DMS 273 (cell line): ENCODE measurements around the gene SNTB2.

Source experiments
- DNase-seq: peaks from one replicate; lab custom pipeline; 2025; ENCODE audit not compliant: unreplicated experiment; lab: John Stamatoyannopoulos, UW

The SNTB2 gene

DNA sequence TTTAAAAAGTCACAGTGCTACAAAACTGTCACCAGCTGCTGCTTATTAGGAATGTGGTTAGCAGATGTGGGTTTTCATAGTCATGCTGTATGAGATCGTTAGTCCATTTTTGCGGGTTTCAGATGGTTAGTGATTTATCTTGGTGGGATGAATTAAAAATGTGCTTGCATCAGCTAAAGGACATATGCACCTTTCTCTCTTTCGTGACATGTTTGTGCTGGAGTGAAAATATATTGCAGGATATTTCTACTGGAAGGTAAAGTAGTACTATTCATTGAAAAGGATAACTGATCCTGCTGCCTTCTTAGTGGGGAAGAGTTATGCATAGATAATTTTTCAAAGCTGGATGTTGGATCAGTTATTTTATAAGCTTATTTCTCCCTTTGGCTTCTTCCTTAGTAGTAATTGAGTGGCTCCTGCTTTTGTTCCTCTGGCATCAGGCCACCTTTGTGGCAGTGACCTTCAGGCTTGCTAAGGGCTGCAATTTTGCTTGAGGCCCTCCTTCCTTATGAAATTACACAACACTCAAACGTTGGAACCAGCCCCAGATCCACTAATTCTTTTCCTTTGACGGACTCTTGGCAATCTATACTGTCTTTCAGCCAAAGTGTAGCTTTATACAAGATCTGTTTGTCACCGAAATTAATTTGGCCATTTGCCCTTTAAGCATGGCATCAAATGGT lies 7.5 kb upstream of the SNTB2 start:
- DNase-seq, result peak; percentile 72

DNA sequence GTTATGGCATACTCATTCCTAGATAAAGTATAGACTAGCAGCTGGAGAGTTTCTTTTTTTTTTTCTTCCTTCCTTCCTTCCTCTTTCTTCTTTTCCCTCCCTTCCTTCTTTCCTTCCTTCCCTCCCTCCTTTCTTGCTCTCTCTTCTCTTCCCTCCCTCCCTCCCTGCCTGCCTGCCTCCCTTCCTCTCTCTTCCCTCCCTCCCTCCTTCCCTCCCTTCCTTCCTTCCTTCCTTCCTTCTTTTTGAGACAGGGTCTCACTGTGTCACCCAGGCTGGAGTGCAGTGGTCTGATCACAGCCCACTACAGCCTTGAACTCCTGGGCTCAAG lies 7.0 kb upstream of the SNTB2 start:
- DNase-seq, result no peak

DNA sequence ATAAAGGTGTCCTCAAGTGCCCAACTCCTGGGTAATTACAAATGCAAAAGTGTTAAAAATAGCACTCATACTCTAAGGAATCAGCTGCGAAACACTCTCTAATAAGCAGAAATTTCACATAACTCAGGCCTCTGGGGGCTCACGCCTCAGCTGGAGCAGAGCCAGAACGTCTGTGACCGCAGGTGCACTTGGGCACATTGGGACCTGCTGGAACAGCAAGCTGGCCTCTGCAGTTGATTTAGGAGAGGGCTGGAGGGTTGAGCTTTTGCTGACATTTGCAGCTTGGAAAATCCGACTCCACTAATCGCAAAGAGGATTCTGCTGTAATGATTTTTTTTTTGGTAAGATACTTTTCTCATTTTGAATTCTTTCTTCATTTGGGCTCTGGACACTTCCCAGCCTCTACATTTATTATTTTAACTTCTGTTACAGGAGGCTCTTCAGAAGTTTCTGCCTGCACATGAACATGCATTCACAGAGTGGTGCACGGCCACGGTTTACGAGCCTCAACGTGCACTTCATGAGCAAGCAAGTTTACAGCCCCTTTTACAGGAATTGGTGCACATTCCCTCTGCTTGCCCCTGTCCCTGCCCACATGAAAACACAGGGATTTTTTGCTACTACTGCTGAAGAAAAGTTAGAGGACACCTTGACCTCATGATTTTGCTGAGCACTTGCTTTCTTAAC lies 4.1 kb upstream of the SNTB2 start:
- DNase-seq, result peak; percentile 75

DNA sequence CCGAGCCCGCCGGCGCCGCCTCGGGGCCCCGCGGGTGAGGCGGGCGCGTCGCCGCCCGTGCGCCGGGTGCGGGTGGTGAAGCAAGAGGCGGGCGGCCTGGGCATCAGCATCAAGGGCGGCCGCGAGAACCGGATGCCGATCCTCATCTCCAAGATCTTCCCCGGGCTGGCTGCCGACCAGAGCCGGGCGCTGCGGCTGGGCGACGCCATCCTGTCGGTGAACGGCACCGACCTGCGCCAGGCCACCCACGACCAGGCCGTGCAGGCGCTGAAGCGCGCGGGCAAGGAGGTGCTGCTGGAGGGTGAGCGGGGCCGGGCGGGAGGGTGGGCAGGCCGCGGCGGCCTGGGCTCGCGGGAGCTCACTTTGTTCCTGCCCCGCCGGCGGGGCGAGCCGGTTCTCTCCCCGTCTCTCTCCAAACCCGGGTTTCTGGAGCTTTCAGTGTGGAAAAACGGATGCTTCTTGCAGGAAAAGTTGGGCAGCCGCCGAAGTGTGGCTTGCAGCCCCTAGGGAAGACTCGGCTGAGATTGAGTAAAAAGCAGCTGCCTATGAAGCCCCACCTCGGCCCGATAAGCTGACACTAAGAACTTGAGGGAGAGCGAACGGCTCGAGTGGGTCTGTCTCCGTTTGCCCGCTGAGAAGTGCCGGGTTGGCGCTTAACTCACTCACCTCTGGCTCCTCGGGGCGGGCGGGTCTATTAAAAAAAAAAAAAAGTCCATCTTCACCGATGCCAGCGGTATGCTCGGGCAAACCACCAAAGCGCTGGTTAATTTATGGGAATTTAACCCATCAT lies 677 bp downstream of the SNTB2 start:
- peak; percentile 82 for DNase-seq

DNA sequence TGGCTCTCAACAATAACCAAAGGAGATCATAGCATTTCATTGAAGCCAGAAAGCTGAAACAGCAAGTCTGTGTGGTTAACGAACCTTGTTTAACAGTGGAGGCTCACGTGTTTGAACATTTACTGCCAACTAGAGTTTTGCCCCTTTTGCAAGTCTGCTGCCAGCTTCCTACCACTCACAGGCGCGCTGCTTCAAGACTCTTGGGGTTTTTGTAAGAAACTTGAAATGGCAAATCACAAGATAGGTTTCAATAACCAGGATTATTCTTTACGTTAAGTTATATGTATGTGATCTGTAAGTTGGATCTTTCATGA lies 1.2 kb downstream of the SNTB2 start:
- DNase-seq, result peak; percentile 80

DNA sequence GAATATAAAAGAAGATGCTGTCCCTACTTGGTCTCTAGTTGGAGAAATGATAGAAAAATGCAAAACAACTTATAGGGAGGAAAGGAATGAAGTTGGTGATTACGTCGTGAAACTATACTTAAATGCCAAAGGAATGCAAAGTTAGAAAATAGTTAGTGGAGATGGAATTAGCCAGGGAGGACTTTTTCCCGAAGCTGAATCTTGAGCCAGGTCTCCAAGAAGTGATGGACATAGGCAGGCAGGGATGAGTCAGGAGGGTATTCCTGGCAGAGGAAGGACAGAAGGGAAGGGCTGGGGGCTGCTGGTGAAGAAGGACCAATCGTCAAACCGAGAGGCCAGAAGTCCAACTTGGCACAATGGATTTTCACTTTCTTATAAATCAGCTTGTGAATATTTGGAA lies 1.8 kb downstream of the SNTB2 start:
- peak; percentile 30 for DNase-seq

DNA sequence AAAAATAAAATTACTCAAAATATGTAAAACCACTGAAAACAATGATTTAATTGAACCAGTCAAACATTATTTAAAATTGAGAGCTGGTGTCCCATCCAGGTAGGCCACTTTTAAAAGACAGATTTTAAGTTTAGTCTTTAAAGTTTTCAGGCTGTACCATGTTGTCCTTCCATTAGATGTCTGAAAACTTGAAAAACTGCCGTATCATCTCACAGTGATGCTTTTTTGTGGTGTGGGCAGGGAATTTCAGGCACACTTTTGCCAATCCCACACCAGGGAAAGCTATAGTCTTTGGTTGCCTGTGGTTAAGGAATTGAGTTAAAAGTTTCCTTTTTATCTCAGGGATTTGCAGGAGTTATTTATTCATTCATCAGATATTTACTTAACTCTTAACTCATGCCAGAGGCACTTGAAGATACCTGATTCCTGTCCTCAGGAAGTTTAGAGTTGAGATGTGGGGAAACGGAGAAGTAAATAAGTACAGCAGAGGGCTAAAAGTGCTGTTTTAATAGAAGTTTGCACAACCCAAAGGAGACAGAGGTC lies 3.2 kb downstream of the SNTB2 start:
- DNase-seq, result no peak

DNA sequence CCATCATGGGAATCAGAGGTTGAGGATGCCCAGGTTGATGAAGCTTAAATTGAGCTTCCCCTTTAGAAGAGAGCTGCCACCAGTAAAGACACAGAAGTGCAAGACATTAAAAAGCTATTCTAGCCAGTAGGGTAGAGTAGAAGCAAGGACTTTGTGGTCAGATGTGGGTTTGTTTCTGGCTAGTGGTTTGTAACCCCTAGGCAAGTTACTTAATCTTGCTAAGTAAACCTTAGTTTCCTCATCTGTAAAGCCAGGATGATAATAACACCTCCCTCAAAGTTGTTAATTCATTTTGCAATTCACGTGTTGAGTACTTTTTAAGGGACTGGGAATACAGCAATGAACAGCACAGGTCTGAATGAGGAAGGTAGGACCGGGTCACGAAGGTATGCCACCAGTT lies 3.6 kb downstream of the SNTB2 start:
- no peak for DNase-seq

DNA sequence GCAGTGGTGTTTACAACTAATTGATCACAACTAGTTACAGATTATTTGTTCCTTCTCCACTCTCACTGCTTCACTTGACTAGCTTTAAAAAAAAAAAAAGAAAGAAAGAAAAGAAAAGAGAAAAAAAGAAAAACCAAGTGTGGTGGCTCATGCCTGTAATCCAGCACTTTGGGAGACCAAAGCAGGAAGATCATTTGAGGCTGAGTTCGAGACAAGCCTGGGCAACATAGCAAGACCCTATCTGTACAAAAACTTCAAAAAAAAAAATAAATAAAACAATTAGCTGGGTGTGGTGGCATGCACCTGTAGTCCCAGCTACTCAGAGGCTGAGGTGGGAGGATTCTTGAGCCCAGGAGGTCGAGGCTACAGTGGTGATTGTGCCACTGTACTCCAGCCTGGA lies 4.2 kb downstream of the SNTB2 start:
- DNase-seq, result no peak

DNA sequence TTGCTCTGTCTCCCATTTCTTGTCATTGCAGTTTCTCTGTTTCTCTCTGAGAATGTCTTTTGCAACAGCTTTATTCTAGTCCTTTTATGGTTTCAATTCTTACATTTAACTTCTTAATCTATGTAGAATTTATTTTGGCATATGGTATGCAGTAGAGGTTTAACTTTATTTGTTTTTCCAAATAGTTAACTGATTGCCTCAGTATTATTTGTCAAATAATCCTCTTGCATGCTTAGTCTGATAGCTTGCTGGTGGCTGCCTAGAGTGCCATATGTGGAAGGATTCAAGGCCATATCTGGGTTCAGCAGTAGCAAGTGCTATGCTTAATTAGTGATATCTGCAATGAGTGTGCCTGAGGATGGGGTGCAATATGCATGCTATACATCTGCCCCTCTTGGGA lies 6.9 kb downstream of the SNTB2 start:
- peak; percentile 16 for DNase-seq

DNA sequence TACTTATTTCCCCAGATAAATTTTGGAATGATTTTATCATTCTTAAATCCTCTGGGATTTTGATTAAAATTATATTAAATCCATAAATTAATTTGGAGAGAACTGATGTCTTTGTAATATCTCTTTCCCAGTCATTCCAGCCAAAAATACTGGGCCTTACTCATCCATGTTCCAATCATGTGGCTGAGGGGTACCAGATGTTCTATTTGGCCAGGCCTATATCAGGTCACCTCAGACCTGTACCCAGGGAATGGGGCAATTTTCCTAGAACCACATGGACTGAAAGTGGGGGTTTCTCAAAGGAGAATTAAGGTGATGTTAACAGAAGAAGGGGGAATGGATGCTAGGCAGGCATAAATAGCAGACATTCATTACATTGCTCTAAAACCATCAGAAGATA lies 7.5 kb downstream of the SNTB2 start:
- peak; percentile 38 for DNase-seq

DNA sequence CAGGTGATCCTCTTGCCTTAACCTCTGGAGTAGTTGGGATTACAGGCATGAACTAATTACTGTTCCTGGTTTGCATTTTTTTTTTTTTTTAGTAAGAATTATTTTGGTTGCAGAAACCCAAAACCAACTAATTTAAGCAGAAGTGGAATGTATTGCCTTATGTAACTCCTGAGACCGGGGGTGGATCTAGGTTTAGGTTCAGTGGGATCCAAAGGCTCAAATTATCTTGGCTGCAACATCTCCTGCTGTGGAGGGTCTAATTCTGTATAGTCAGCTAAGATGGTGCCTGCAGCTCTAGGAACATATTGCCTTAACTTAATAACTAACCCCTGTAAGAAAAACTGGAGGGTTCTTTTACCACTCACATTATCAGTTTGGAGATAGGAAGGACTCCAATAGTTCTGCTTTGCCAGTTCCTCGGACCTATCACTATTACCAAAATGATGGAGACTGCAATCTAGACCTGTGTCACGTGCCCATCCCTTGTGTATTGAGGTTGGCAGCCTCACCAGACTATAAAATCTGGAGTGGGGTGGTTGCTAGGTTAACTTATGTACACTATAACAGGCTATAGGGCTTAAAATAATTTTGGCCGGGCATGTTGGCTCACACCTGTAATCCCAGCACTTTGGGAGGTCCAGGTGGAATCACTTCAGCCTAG lies 8.5 kb downstream of the SNTB2 start:
- peak; percentile 30 for DNase-seq

DNA sequence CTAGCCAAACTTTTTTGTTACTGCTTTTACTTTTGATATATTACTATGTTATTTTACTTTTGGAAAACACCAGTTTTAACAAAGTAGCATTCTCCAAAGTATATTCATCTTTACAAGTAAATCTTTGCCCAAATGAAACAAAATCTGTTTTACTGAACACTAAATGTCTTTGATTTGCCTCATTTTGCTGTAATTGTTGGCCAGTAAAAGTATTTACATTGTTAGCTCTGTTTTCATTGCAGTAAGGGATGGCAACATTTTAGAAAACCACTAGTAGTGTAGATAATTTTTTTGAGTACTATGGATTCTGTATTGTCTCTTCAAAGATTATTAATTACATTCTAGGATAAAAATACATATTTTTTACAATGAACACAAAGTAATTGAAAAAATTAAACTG lies 10.6 kb downstream of the SNTB2 start:
- no peak for DNase-seq

DNA sequence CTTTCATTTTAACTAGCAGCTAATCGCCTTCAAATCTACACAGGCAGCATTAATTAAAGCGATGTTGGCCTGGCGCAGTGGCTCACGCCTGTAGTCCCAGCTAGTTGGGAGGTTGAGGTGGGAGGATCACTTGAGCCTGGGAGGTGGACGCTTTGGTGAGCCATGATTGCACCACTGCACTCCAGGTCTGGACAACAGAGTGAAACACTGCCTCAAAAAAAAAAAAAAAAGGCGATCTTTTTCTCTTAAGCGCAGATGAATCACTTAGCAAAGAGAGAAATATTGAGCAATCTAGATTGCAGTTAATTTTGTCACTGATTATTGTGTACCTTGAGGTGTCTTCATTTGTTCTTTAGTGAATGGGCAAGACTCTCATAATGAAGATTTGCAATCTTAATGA lies 12.4 kb downstream of the SNTB2 start:
- no peak for DNase-seq

DNA sequence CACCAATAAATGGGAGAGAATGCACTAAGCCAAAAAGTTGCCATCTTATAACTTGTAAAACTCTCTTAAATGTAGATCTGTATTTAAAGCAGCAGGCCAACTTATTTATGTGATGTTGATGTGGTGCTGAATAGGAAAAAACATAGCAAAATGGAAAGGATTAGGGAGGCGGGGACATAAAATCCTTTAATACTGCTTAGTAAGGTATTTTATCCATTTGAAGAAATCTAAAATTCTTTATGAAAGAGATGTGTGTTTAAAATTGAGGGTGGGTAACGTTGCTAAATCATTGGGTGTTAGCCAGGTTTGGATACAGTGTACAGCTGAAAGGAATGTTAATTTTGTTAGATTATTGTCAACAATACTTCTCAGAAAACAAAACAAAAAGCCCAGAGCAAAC lies 14.3 kb downstream of the SNTB2 start:
- DNase-seq, result no peak

DNA sequence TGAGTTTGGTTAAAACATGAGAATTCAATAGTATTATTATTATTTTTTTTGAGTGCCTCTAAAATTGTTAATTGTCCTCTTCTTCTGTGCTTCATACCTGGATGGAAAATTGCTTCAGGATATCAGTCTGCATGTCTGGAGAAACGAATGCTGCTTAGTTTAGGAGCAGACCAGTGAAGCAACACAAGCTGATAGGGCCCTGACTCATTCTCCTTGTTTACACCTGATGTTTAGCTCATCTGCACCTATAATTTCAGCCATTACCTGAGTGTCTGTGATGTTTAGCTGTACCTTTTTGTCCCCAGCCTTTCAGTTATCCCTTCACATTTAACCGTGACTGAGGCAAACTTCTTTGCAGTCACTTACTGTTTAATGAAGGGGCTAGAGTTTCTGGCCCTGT lies 14.8 kb downstream of the SNTB2 start:
- DNase-seq, result no peak

DNA sequence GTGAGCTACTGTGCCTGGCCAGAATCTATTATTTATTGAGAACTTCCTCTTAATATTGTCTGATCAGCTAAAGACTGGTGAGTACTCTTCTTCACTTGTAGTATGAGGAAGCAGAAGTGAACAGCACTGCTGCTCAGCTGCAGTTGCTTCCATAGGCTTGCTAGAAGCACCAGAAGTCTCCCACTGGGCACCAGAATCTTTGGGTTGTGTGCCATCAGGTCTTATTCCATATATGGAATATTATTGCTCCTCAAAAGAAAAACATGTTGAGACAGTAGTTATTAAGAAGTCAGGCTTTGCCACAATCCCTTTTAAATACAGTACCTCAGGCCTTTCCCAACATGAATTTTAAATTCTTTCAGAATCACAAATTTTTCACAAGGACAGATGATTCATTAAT lies 17.2 kb downstream of the SNTB2 start:
- peak; percentile 24 for DNase-seq

DNA sequence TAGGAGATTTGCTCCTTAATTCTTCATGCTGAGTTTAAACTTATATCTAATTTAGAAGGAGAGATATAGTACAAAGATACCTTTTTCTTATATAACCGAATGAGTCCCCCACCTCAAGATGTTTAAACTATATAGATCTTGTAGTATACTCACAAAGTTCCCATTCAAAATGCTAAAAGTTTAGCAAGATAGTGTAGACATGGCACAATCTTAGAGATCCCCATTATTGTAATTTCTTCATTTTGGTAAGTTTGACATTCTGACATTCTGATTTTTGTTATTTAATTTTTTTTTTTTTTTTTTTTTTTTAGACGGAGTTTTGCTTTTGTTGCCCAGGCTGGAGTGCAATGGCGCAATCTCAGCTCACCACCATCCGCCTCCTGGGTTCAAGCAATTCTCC lies 22.8 kb downstream of the SNTB2 start:
- DNase-seq, result no peak

DNA sequence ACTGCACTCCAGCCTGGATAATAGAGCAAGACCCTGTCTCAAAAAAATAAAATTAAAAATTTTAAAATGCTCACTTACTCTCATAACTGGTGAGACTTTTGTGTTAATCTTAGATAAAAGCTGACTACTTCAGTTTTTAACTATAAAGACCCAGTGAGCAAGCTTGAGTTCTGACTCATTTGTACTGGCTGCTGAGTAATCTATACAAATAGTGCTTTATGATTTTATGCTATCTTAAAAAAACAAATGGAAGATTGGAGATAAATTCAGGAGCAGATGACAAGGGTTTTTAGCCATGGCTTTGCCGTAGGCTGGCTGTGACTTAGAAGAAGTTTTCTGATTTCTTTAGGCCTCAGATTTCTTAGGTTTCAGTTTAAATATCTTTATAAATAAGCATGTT lies 30.5 kb downstream of the SNTB2 start:
- no peak for DNase-seq

DNA sequence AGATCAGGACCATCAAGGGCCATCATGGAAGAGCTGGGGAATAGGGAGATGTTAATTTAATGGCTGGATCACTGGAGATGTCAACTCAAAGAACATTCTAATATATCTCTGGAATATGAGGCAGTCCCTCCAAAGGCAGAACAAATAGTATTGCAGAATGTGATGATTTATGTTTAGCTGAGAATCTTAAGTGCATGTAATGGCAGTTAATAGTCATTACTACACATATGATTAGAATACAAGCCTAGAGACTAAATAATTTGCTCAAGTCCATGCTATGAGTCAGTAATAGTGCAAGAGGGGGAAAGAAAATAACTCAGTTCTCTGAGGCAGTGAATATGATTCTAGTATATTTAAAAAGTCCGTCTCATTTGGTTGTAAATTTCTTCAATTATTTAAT lies 32.3 kb downstream of the SNTB2 start:
- no peak for DNase-seq

DNA sequence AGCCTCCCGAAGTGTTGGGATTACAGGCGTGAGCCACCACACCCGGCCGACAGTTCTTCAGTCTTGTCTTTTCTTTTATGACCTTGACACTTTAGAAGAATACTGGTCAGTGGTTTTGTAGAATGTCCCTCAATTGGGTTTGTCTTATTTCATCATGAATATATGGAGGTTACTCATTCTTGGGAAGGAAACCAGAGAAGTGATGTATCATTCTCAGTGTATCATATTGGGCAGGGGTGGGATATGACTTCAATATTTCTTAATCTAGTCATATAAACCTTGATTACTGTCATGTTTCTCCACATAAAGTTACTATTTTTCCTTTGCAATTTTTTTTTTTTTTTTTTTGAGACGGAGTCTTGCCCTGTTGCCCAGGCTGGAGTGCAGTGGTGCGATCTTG lies 36.9 kb downstream of the SNTB2 start:
- DNase-seq, result no peak

DNA sequence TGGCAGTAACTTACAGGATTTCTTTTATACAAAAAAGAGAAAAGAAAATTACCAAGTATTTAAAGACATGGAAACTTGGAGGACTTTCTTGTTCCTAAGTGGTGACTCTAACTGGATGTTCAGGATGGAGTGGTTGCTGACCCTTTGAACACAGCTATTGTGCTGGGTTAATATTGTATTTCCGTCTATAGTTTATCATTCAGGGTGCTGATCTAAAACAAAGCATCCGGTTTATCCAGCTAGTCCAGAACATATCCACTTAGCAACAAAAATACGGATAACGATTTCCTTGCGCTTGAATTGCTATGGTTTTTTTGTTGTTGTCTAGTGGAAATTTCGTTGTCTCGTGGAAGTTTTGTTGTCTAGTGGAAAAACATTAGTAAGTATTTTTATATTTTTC lies 38.2 kb downstream of the SNTB2 start:
- no peak for DNase-seq
